ENCODE results near the gene SERINC5.

DNA sequence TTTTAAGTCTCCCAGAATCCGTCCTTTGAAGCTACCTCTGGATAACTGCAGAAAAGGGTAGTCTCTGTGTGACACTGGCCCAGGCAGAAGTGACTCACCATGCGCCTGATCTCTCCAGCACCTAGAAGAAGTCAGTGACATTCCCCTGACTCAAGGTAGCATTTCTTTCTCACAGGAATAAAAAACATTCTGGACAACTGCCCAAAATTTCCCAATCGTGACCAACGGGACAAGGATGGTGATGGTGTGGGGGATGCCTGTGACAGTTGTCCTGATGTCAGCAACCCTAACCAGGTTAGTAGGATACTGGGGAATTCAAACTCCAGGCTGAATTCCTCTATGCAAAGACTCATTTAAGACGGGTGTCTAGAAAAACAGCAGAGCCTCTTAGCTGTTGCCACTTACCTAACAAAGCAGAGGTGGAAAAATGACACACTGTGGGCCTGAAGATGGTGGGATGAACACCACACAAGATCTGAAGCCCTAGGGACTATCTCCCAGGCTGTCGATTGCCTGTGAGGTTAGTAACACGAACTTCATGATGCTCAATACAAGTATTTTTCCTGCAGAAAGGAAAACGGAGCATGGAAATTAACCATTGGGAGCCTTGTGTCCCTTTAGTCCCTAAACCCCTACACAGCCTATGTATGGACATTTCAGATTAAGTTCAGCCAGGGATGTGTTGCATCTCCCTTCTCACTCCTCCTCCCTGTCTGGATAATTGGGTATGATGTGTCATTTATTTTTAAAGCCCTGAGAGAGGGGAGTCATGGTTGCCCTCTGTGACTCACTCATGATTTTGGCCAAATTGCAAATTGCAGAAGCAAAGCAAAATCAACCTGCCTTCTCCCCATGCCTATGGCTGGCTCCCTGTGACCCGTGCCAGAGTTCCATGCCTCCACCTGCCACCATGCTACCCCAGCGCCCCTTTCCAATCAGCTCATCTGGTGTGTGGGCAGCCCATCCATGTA is 183.5 kb downstream of the SERINC5 start:
- TF ChIP-seq, protein P1, sequence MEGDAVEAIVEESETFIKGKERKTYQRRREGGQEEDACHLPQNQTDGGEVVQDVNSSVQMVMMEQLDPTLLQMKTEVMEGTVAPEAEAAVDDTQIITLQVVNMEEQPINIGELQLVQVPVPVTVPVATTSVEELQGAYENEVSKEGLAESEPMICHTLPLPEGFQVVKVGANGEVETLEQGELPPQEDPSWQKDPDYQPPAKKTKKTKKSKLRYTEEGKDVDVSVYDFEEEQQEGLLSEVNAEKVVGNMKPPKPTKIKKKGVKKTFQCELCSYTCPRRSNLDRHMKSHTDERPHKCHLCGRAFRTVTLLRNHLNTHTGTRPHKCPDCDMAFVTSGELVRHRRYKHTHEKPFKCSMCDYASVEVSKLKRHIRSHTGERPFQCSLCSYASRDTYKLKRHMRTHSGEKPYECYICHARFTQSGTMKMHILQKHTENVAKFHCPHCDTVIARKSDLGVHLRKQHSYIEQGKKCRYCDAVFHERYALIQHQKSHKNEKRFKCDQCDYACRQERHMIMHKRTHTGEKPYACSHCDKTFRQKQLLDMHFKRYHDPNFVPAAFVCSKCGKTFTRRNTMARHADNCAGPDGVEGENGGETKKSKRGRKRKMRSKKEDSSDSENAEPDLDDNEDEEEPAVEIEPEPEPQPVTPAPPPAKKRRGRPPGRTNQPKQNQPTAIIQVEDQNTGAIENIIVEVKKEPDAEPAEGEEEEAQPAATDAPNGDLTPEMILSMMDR (IDR thresholded peaks at IDR 0.05), result no peak
- TF ChIP-seq ZFX (IDR thresholded peaks at IDR 0.05; ENCODE audit: borderline replicate concordance), result no peak
